Lung (tissue), 12 donors: ENCODE results near the gene ADSL. TPM values are rescaled to one million over a fixed set of nuclear protein-coding genes. Genes with fewer than 3 reads are reported as not detected.

ENCODE experiments used
- ATAC-seq: fragments of 200-7000 bp; cut with Tn5 transposase; one replicate; pipeline ENCODE4 v1.9.1; 2020; ENCODE audit warnings: moderate number of reproducible peaks; ENCODE audit not compliant: insufficient read depth, low FRiP score
- DNase-seq, 3 donors: peaks; one replicate each; pipeline ENCODE4 v3.0.0-alpha.2; 2013 to 2017
- H3K27ac ChIP-seq, 2 donors: one replicate each; pipeline ENCODE4 v1.5.1; 2013; ENCODE audit warnings: mild to moderate bottlenecking in 2 of 2, moderate library complexity in 2 of 2, control low read depth in 1 of 2, inconsistent platforms in 1 of 2, low read depth in 1 of 2, low read length in 1 of 2
- H3K27me3 ChIP-seq, 3 donors: one replicate each; pipeline ENCODE4 v1.5.1; 2013; ENCODE audit warnings: low read length in 2 of 3; ENCODE audit not compliant: control insufficient read depth in 3 of 3, insufficient read depth in 3 of 3
- H3K36me3 ChIP-seq, 4 donors: one replicate each; pipeline ENCODE4 v1.5.1; 2013; ENCODE audit warnings: low read length in 4 of 4, mild to moderate bottlenecking in 1 of 4, moderate library complexity in 1 of 4; ENCODE audit not compliant: control insufficient read depth in 4 of 4, insufficient read depth in 4 of 4
- H3K4me1 ChIP-seq, 5 donors: one replicate each; pipeline ENCODE4 v1.5.1; 2013; ENCODE audit warnings: low read length in 5 of 5, mild to moderate bottlenecking in 2 of 5, moderate library complexity in 1 of 5; ENCODE audit not compliant: control insufficient read depth in 5 of 5, insufficient read depth in 5 of 5
- H3K4me3 ChIP-seq: one replicate; pipeline ENCODE4 v1.5.1; 2013; ENCODE audit warnings: mild to moderate bottlenecking, control low read depth, moderate library complexity
- H3K9ac ChIP-seq, 2 donors: one replicate each; pipeline ENCODE4 v1.5.1; 2013; ENCODE audit warnings: low read length in 2 of 2, control low read depth in 1 of 2; ENCODE audit not compliant: insufficient read depth in 1 of 2
- H3K9me3 ChIP-seq, 4 donors: one replicate each; pipeline ENCODE4 v1.5.1; 2013; ENCODE audit warnings: low read length in 3 of 4, mild to moderate bottlenecking in 1 of 4, moderate library complexity in 1 of 4; ENCODE audit not compliant: control insufficient read depth in 4 of 4, insufficient read depth in 3 of 4
- CTCF ChIP-seq: IDR thresholded peaks from 2 replicates; pipeline ENCODE4 v1.5.1; 2012; ENCODE audit warnings: mild to moderate bottlenecking; ENCODE audit errors: control extremely low read depth, extremely low read depth
- WGBS, 2 donors: extraction: QIAGEN DNeasy Blood & Tissue Kit; methylation state at CpG; one replicate each; pipeline ENCODE4 v1.1.7; 2013; 5-methylcytosine and 5-hydroxymethylcytosine counted together
- polyA plus RNA-seq, 2 donors: library from polyadenylated mRNA; stranded (reverse); fragments of 200-250 nt; gene quantifications; one replicate each; pipeline ENCODE4 v1.2.1, GENCODE V29; 2013
- total RNA-seq, 2 donors: library from RNA; depleted of rRNA in 1 of 2; stranded (reverse); fragments of >200 nt in 1 of 2; gene quantifications; one replicate each; pipeline ENCODE4 v1.2.1, GENCODE V29; 2014 to 2021
- donor health status: control.
- donor health status: control.
- donor health status: Bipolar disorder and iron deficiency.
- donor health status: healthy.
- donor health status: DM: yes; HTN: yes; CAD: no.

Gene ADSL
- total and polyA plus RNA-seq, 4 donors = 35.2 to 62.9 (median 43.0) TPM

DNA sequence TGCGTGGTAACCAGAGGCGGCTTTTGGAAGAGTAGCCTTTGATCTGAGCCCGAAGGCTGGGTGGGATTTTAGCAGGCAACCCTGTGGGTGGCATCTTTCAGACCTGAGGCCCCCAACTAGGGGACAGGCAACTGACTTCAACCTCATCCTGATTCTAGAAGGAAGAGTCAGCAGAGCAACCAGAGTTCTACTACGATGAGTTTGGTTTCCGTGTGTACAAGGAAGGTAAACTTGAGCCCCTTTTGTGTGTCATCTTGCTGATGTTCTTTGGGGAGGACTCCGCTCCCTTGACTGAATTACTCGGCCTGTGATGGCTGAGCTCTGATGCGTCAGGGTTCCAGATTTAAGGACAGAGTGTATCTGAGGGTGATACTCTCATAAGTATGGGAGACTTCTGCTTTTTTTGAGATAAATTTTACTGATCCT, 55.7 kb downstream of the ADSL start:
- no peaks in the 10 kb centered on the region for H3K27me3 ChIP-seq
- no peak overlapping the region for H3K9ac ChIP-seq
- no peaks in the 10 kb centered on the region for H3K9me3 ChIP-seq
- DNase-seq (no peak), ATAC-seq (no peak)
- H3K27ac ChIP-seq = no peak overlapping the region
- H3K4me3 ChIP-seq = no peak overlapping the region
- H3K4me1 ChIP-seq = peaks cover 0 to 8% (median 5%) of the 10 kb centered on the region in 5 donors
- peaks cover 3 to 39% (median 30%) of the 10 kb centered on the region in 4 donors for H3K36me3 ChIP-seq
- no peak for TF ChIP-seq CTCF
- 91 to 93% methylated on average over 8 of the region's 8 CpGs for WGBS, 2 donors

- H3K9me3 ChIP-seq = no peaks in the 10 kb centered on the region
- TF ChIP-seq CTCF = no peak
- WGBS, 2 donors = 90 to 94% methylated on average over 3 of the region's 3 CpGs
- peaks cover 3 to 48% (median 37%) of the 10 kb centered on the region in 4 donors for H3K36me3 ChIP-seq
- no peak overlapping the region for H3K4me3 ChIP-seq
- H3K4me1 ChIP-seq = peaks cover 0 to 5% (median 0%) of the 10 kb centered on the region in 5 donors
- no peak overlapping the region for H3K27ac ChIP-seq
- ATAC-seq = no peak
- H3K27me3 ChIP-seq = no peaks in the 10 kb centered on the region
- no peak for DNase-seq
- H3K9ac ChIP-seq = no peak overlapping the region
Observed at GRCh38 chr22:40403141-40403540, 56.8 kb downstream of the ADSL start.

- DNase-seq = no peak
- H3K27ac ChIP-seq = no peak overlapping the region
- peaks cover 3 to 50% (median 40%) of the 10 kb centered on the region in 4 donors for H3K36me3 ChIP-seq
- no peak for TF ChIP-seq CTCF
- no peaks in the 10 kb centered on the region for H3K27me3 ChIP-seq
- no peak overlapping the region for H3K9ac ChIP-seq
- WGBS, 2 donors = 91% methylated on average over 7 of the region's 7 CpGs
- H3K9me3 ChIP-seq = no peaks in the 10 kb centered on the region
- H3K4me1 ChIP-seq = peaks cover 0 to 3% (median 0%) of the 10 kb centered on the region in 5 donors
- no peak overlapping the region for H3K4me3 ChIP-seq
- no peak for ATAC-seq
Observed at GRCh38 chr22:40403651-40404050, 57.4 kb downstream of the ADSL start.
